Activated naive CD4-positive, alpha-beta T cell treated with anti-CD3 and anti-CD28 coated beads for 36 hours (primary cell): ENCODE results near the gene SLC25A30. TPM values are rescaled to one million over a fixed set of nuclear protein-coding genes. Genes with fewer than 3 reads are reported as not detected.
A peak's percentile ranks its signal among the peaks of the same experiment; 100 is the strongest.
"Not testable (repeated sequence)": the region's sequence is repeated elsewhere in the genome, so short reads cannot be mapped to it uniquely, and the experiment has no call there.

ENCODE experiments used
- CTCF ChIA-PET: fragments of 350-600 bp; sonication (Branson Sonifier 250); formaldehyde crosslinking; loops from one replicate; lab custom pipeline; 2021; ENCODE audit warnings: antibody characterized with exemption; lab: Charles Lee
- DNase-seq: peaks from one replicate; pipeline ENCODE4 v3.0.0-alpha.2; 2020
- H3K27ac Mint-ChIP-seq: one replicate; pipeline ENCODE4 v1.8.0; 2021; ENCODE audit warnings: mild to moderate bottlenecking, mixed read lengths
- H3K27me3 Mint-ChIP-seq: one replicate; pipeline ENCODE4 v1.8.0; 2021; ENCODE audit warnings: low read depth, mixed read lengths
- H3K36me3 Mint-ChIP-seq: one replicate; pipeline ENCODE4 v1.8.0; 2021; ENCODE audit warnings: low read depth, mixed read lengths
- H3K4me1 Mint-ChIP-seq: one replicate; pipeline ENCODE4 v1.8.0; 2021; ENCODE audit warnings: low read depth, mixed read lengths
- H3K4me3 Mint-ChIP-seq: one replicate; pipeline ENCODE4 v1.8.0; 2021; ENCODE audit warnings: mild to moderate bottlenecking, moderate library complexity, mixed read lengths
- H3K9me3 Mint-ChIP-seq: one replicate; pipeline ENCODE4 v1.8.0; 2021; ENCODE audit warnings: mixed read lengths
- intact Hi-C: fragments of 100-400 bp; cut with micrococcal nuclease; formaldehyde crosslinking; loops from one replicate; pipeline ENCODE4 v1.15.1; 2023
- total RNA-seq, 2 experiments: library from RNA; stranded (reverse); gene quantifications; one replicate each; pipeline ENCODE4 v1.2.3, GENCODE V29; 2021

The SLC25A30 gene
- total RNA-seq, 2 experiments from 2014 or later, result 13.6 to 15.1 TPM

GRCh38 chr13:45356966-45357672, 61.1 kb downstream of the SLC25A30 start:
- CTCF ChIA-PET, result interaction anchor here (0.6 to 2.3 kb wide), 5 partner anchors 13 to 244 kb away, joined by 3 to 9 read pairs (median 3); no protein-coding TSS in a partner anchor
- Mint-ChIP-seq H3K27ac (peak overlapping the region; percentile 37), H3K4me1 (peaks cover 15% of the 10 kb centered on the region), H3K27me3 (no peaks in the 10 kb centered on the region), H3K36me3 (peaks cover 27% of the 10 kb centered on the region), H3K4me3 (no peak overlapping the region), H3K9me3 (no peaks in the 10 kb centered on the region)
- no peak for DNase-seq
- intact Hi-C loops, result no loop called here

GRCh38 chr13:45353895-45354294, 64.3 kb downstream of the SLC25A30 start:
- Mint-ChIP-seq H3K27ac (no peak overlapping the region), H3K36me3 (peaks cover 26% of the 10 kb centered on the region), H3K9me3 (no peaks in the 10 kb centered on the region), H3K4me1 (peaks cover 10% of the 10 kb centered on the region), H3K4me3 (no peak overlapping the region), H3K27me3 (no peaks in the 10 kb centered on the region)
- CTCF ChIA-PET, result interaction anchor here (0.6 to 0.7 kb wide), 3 partner anchors 43 to 400 kb away, joined by 3 to 4 read pairs (median 3); no protein-coding TSS in a partner anchor
- intact Hi-C loops, result no loop called here
- DNase-seq, result no peak

GRCh38 chr13:45352031-45352430, 66.1 kb downstream of the SLC25A30 start:
- Mint-ChIP-seq H3K36me3 (peaks cover 22% of the 10 kb centered on the region), H3K9me3 (no peaks in the 10 kb centered on the region), H3K27ac (no peak overlapping the region), H3K4me1 (peaks cover 9% of the 10 kb centered on the region), H3K4me3 (no peak overlapping the region), H3K27me3 (no peaks in the 10 kb centered on the region)
- intact Hi-C loops, result no loop called here
- CTCF ChIA-PET, result interaction anchor here (1.1 kb wide), 1 partner anchor 10 kb away, joined by 3 read pairs; no protein-coding TSS in a partner anchor
- no peak for DNase-seq

- H3K4me1 Mint-ChIP-seq, result peaks cover 3% of the 10 kb centered on the region
- H3K36me3 Mint-ChIP-seq, result peaks cover 19% of the 10 kb centered on the region
Measured at GRCh38 chr13:45350152-45350551, 68.0 kb downstream of the SLC25A30 start.

GRCh38 chr13:45349438-45349837, 68.7 kb downstream of the SLC25A30 start:
- Mint-ChIP-seq H3K9me3 (no peaks in the 10 kb centered on the region), H3K27ac (no peak overlapping the region), H3K36me3 (peaks cover 22% of the 10 kb centered on the region), H3K4me1 (peaks cover 3% of the 10 kb centered on the region), H3K27me3 (no peaks in the 10 kb centered on the region), H3K4me3 (no peak overlapping the region)
- CTCF ChIA-PET, result interaction anchor here (0.6 to 1.7 kb wide), 2 partner anchors 22 to 37 kb away, joined by 3 to 7 read pairs; no protein-coding TSS in a partner anchor
- no peak for DNase-seq
- intact Hi-C loops, result no loop called here

More at GRCh38 chr13:45350152-45350551, 68.0 kb downstream of the SLC25A30 start:
- Mint-ChIP-seq H3K4me3 (no peak overlapping the region), H3K9me3 (no peaks in the 10 kb centered on the region), H3K27me3 (no peaks in the 10 kb centered on the region), H3K27ac (no peak overlapping the region)
- CTCF ChIA-PET, result interaction anchor here (1.7 kb wide), 1 partner anchor 21 kb away, joined by 7 read pairs; no protein-coding TSS in a partner anchor
- intact Hi-C loops, result no loop called here
- DNase-seq, result no peak

- Mint-ChIP-seq H3K36me3 (peaks cover 31% of the 10 kb centered on the region), H3K4me1 (peaks cover 17% of the 10 kb centered on the region)
- not testable (repeated sequence) for H3K4me3 Mint-ChIP-seq, H3K9me3 Mint-ChIP-seq, DNase-seq, H3K27me3 Mint-ChIP-seq, H3K27ac Mint-ChIP-seq
- CTCF ChIA-PET, result interaction anchor here (1.3 kb wide), 1 partner anchor 14 kb away, joined by 3 read pairs; no protein-coding TSS in a partner anchor
- intact Hi-C loops, result loop anchor here (5.0 kb wide), 1 partner anchor 1208 kb away; the partner anchor contains the start of gene LRCH1
Measured at GRCh38 chr13:45344064-45344463, 74.1 kb downstream of the SLC25A30 start.

Other genes starting within 250 kb of the SLC25A30 start
- gene KCTD4, start 217.3 kb downstream of the SLC25A30 start, total RNA-seq, result not detected
- gene TPT1, start 77.2 kb downstream of the SLC25A30 start, total RNA-seq, result 1,000 to 10,000 TPM; 3,331 to 3,631 TPM
- gene COG3, start 46.6 kb upstream of the SLC25A30 start, total RNA-seq, result 10 to 100 TPM; 19.1 to 19.3 TPM
- not detected for gene ERICH6B, start 197.4 kb upstream of the SLC25A30 start, total RNA-seq